ENCODE results near the gene SMAD3. TPM values are rescaled to one million over a fixed set of nuclear protein-coding genes. Genes with fewer than 3 reads are reported as not detected.

SMAD3 gene
- total RNA-seq, 1 donor from 2014 or later: 2.5 TPM

GRCh38 chr15:67166280-67167009 lies 101.0 kb downstream of the SMAD3 start:
- no peak for DNase-seq

GRCh38 chr15:67167091-67167490 lies 101.7 kb downstream of the SMAD3 start:
- DNase-seq: no peak

- no peak for DNase-seq
Observed at GRCh38 chr15:67168694-67169093, 103.3 kb downstream of the SMAD3 start.

GRCh38 chr15:67170143-67170925 lies 104.9 kb downstream of the SMAD3 start:
- DNase-seq: no peak

- DNase-seq: no peak
Observed at GRCh38 chr15:67171471-67171870, 106.1 kb downstream of the SMAD3 start.

- DNase-seq: no peak
Observed at GRCh38 chr15:67172172-67172571, 106.8 kb downstream of the SMAD3 start.

- DNase-seq: no peak
Observed at GRCh38 chr15:67173005-67173404, 107.6 kb downstream of the SMAD3 start.

- DNase-seq: no peak
Observed at GRCh38 chr15:67173786-67174185, 108.4 kb downstream of the SMAD3 start.

- no peak for DNase-seq
Observed at GRCh38 chr15:67174446-67174845, 109.0 kb downstream of the SMAD3 start.

- no peak for DNase-seq
Observed at GRCh38 chr15:67174864-67175573, 109.6 kb downstream of the SMAD3 start.

- DNase-seq: no peak
Observed at GRCh38 chr15:67175643-67176071, 110.3 kb downstream of the SMAD3 start.

- no peak for DNase-seq
Observed at GRCh38 chr15:67176195-67176971, 111.0 kb downstream of the SMAD3 start.

- no peak for DNase-seq
Observed at GRCh38 chr15:67177752-67178151, 112.3 kb downstream of the SMAD3 start.

- no peak for DNase-seq
Observed at GRCh38 chr15:67178569-67179210, 113.3 kb downstream of the SMAD3 start.

GRCh38 chr15:67179411-67179995 lies 114.1 kb downstream of the SMAD3 start:
- no peak for DNase-seq

- no peak for DNase-seq
Observed at GRCh38 chr15:67180035-67180434, 114.6 kb downstream of the SMAD3 start.

GRCh38 chr15:67180514-67181191 lies 115.3 kb downstream of the SMAD3 start:
- no peak for DNase-seq

GRCh38 chr15:67181221-67181639 lies 115.8 kb downstream of the SMAD3 start:
- DNase-seq: no peak

- DNase-seq: no peak
Observed at GRCh38 chr15:67183443-67184169, 118.2 kb downstream of the SMAD3 start.
